HG02588 (cell line): ENCODE results near the gene MUTYH.

Experiments used
- ATAC-seq: cut with Tn5 transposase; IDR thresholded peaks from one replicate; pipeline ENCODE4 v1.9.1; 2021; ENCODE audit warnings: mild to moderate bottlenecking, moderate library complexity; ENCODE audit not compliant: unreplicated experiment

MUTYH gene

DNA sequence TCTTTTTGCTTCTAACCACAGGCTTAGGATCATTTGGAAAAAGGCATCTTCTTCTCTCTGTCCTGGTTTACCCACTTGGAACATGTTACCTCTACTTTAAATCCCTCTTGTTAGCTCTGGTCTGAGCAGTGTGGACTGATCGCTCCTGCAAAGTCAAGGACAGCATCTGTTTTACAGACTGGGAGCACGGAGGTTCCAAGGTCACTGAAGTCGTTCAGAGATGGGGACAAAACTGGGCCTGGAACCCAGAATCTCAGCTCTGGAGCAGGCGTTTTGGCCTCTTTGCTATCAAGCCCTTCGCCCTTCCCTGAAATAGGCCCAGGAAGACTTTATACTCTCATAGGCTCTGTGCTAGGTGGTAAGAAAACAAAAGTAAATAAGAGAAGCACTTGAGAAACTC, 11.3 kb upstream of the MUTYH start:
- no peak for ATAC-seq

DNA sequence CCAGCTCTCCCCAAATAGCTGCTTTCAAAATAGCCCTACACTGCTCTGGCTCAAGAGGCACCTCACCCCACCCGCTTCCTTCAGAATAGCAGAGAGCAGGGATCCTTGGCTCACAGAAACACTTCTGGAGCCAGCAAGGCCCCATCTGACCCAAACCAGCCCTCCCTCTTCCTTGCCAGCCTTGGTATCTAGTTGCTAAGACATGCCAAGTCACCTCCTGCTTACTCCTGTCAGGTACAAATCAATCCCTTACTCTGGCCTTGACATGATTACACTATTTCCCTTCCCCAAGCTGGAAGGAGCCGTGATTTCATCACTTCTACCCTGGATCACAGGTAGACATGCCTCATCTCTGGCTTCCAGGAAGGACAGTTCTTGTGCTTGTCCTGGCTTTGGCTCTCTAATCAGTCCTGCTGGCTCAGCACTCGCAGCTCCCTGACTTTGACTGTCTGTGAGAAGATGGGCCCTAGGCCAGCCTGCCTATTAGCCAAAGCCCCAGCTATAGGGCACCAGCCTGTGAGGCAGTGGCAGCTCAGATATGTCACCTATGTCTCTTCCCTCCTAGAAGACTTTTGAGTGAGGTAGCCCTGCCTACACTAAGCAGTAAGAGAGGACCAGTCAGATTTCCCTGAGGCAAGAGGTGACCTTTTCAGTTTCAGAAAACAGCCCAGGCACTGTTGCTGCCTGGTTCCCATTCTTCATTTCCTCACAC, 8.9 kb upstream of the MUTYH start:
- ATAC-seq: no peak

DNA sequence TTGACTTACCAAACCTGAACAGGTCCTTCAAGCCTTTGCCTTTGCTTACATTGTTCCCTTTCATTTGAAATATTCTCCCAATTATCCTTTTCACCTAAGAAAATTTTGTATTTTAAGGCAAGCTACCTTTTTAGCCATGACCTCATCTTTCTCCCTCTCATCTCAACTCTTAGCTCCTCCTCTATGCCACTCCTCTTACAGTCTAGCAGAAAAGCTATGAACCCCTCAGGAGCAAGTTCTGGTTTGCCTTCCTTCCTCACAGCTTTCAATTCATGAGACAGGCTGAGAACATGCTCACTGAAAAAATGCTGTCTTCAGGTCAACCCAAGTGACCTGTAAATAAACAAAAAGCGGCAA, 8.3 kb upstream of the MUTYH start:
- no peak for ATAC-seq

DNA sequence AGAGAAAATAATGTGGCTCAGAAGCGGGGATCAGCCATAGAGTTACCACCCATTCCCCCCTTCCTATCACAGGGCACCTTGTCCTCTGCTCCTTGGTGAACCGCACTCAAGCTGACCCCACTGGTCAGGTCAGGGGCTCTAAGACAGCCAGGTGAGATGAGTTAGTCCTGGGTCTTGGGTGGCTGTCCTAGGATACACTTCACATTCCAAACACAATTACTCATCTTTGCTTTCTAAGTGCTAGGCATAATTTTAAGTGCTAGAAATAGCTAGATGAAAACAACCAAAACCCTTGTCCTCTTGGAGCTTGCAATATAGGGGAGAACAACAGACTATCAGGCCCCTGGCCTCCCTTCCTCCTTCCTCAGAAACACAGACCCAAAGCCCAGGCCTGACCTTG, 7.8 kb upstream of the MUTYH start:
- no peak for ATAC-seq

DNA sequence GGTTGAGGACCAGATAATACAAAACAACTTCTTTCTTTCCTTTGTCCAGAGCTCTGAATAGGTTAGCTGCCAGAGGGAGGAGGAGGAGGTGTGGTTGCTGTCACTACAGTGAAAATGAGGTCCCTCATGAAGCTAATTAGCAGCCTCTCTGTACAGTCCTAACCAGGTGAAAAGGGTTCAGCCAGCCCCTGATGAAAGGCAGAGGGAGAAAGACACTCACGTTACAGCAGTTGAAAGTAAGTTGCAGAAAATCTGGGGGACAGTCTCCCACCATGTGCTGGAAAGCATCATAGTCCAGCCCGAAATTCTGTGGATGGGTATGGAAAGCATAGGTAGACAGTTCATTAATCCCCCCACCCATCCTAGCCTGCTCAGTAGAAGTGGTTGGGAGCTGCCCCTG, 6.2 kb upstream of the MUTYH start:
- ATAC-seq: no peak

DNA sequence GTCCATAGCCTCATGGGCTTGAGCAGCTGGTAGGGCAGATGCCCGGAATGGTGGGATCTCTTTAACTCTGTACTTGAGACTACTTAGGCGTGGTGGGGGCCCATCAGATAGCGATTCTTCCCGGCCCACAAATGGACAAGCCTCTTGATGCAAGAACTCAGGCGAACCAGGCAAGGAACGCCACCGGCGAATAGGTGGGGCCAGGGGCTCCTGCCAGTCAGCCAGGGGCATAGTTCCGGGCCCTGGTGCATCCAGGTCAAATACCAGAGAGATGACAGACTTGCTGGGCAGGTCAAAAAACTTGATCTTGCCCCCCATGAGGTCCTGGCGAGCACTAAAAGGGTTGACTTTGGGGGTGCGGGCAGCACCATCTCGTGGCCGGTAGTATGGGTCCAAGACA, 4.8 kb upstream of the MUTYH start:
- no peak for ATAC-seq

DNA sequence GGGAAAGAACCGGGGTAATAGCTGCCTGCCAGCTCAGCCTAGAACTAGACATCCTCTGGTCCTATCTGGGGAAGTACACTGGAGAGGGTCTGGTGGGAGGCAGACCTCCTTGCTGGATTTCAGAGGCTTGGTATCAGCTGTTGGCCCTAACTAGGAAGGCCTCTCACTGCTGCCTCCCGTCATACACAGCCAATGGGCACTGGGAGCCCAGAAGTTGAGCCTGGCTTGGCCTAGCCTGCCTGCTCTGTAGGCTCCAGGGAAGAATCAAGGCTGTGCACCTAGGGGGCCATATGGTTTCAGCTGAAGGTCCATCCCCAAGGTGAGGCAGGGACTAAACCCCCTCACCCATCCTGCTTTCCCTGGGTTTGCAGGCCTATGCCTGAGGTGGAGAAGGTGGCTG, 4.3 kb upstream of the MUTYH start:
- ATAC-seq: no peak

DNA sequence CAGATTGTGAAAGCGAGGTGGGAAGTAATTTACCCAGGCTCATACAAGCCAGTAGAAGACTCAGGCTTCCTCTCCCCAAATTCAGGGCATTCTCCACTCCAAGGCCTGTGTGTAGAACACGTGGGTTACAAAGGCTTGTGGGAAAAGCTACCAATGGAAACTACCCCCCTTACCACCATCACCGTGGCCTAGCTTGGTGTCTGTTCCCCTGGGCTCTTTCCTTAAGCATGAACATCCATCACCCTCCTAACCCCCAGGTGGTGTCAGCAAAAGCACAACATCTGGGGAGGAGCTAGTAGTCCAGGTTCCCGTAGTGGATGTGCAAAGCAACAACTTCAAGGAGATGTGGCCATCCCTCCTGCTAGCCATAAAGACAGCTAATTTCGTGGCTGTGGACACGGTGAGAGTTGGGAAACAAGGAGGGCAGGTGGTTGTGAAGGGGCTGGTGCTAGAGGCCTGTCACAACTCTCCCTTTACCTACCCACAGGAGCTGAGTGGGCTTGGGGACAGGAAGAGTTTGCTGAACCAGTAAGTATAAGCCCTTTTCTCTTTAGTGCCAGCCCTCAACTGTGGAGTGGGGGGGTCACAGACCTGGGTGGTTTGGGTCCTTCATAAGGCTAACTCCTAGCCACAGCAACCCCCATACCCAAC, 701 bp upstream of the MUTYH start:
- ATAC-seq: no peak

DNA sequence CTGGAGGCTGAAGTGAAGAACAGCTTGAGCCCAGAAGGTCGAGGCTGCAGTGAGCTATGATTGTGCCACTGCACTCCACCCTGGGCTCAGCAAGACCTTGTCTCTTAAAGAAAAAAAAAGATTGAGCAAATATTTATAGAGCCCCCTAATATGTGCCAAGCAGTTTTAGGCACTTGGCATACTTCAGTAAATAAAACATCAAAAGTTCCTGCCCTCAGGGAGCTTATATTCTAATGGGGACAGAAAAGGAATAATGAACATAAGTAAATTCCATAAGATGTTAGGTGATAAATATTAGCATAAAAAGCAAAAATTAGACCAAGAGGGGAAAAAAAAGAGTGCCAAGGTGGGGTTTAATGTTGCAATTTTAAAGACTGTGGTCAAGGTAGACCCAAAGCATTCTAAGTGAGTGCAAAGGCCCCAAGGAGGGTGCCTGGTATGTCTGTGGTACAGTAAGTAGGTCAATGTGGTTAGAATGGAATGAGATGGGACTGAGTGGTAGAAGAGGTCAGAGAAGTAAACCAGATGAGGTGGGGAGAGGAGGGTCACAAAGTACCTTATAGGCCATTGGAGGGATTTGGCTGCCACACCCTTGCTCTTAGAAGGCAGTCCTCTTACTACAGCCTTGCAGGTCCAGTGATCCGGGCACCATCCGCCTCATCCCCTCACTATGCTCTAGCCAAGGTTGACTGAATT, 2.5 kb downstream of the MUTYH start:
- ATAC-seq: no peak

DNA sequence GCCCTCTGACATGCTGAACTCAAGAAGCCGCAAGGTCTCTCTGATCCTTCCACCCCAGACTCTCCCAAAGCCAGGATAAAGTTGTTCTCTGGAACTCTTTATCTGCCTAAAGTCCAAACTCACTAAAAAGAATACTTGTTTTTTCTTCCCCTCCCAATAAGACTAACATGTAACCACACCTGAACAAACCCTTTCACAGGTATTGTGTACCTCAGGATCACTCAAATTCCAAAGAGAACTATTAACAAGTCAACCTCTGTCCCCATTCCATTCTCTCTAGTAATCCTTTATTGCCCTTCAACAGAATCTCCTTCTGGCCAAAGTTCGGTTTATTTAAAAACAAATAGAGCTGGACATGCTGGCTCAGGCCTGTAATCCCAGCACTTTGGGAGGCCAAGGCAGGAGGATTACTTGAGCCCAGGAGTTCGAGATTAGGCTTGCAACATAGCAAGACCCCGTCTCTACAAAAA, 4.3 kb downstream of the MUTYH start:
- ATAC-seq: no peak

DNA sequence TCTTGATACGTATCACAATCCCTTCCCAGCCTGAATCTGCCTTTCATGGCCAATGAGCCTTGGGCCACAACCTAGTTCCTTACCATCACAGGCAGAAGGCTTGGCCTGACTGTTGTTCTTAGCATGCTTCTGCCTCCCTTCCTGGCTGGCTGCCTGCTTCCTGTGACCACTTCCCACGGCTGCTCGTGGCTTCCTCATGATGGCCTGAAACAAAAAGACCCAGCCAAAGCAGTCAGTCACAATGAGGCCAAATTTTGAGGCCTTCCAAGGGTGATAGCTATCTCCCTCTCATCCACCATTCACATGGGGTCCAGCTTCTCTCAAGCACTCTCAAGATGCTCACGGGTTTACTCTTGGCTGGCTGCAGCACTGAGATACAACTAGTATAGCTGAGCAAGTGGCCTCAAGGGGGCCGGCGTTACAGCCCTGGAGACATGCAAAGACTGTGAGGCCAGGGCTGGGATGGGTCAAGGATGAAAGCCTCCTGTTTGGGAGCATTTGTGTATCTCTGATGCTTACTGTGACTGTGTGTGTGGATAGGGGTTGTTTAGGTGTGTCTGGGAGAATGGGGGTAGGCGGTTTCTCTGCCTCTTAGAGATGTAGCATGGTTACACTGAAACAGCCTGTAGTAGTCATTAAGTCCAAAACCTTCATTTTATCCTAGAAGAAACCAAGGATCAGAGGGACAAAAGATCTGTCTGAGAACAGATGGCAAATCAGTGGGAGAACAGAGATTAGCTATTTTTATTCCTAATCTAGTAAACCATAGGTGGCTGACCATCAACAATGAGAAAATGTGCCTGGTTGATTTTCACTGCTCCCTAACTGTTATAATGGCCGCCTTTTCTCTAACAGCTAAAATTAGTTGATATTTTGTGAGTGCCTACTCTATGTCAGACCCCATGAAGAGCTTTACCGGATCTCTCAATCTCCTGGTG, 5.7 kb downstream of the MUTYH start:
- no peak for ATAC-seq

DNA sequence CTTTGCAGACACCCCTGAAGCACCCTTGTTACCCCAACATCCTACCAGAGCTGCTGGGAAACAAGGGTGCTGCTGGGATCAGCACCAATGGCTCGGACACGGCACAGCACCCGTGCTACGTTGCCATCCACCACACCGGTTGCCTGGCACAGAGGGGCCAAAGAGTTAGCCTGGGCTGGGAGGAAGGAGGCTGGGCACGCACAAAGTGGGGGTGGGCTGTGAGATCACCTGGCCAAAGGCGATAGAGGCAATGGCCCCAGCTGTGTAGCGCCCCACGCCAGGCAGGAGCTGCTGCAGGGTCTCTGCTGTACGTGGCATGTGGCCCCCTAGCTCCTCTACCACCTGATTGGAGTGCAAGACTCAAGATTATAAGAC, 7.9 kb downstream of the MUTYH start:
- no peak for ATAC-seq

DNA sequence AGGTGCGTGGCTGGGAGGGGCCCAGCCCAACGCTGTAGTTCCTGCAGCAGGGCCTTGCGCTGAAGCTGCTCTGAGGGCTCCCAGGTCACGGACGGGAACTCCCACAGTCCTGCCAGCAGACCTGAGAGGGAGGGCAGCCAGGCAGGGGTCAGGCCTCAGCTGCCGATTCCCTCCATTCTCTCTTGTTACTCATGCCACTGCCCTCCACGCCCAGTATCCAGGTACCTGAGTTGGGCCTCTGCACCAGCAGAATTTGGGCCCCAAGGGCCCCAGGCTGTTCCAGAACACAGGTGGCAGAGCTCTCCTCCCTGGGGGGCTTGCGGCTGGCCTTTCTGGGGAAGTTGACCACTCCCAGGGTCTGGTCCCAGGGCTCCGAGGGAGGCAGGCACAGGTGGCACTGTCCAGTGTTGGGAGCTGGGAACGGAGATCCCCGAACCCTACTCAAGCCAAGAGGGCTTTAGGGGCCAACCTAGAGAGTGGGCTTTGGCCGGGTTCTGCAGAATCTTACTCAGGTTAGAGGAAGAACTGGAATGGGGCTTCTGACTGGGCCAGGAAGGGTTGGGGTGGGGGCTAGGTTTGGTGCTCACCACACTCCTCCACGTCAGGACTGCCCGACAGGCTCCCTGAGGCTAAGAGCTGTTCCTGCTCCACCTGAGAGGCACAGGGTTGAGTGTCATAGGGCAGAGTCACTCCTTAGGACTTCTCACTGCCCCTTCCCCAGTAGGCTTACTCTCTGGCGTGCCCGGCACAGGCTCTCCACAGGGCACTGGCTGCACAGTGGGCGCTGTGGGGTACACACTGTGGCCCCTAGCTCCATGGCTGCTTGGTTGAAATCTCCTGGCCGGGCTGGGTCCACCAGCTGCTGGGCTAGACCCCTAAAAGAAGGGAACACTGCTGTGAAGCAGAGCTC, 8.5 kb downstream of the MUTYH start:
- ATAC-seq: no peak

DNA sequence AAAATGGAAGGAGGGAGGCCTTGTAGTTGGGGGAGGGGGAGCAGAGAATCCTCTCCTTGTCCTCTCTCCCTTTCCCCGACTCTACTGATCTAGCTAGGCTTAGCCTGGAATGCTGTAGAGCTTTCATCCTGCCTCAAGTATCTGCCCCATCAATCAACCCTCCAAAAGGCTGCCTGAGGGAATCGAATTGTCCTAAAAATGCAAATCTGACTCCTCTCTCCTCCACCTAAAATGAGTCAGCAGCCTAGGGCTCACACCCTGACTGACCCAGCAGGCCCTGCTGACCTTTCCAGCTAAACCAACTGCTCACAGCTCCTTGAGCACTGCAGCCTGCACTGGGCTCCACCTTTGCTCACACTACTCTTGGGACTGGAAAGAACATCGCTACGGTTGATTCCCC, 10.8 kb downstream of the MUTYH start:
- no peak for ATAC-seq

DNA sequence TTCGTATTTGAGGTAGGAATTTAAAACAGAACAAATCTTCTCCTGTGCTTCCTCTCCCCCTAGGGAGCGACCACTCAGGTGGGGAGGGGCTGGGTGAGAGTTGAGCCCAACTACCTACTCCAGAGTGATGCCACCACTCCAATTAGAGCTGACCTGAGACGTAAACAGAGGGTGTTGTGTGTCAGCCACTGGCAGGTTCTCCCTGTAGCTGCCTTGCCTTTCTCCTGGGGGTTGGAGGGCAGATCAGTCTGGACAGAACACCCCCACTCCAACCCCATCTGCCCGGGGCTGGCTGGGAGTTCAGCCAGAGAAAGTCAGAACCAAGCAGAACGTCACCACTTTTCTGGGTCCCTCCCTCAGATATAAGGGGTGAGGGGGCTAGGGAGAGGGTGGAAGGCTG, 11.6 kb downstream of the MUTYH start:
- no peak for ATAC-seq

DNA sequence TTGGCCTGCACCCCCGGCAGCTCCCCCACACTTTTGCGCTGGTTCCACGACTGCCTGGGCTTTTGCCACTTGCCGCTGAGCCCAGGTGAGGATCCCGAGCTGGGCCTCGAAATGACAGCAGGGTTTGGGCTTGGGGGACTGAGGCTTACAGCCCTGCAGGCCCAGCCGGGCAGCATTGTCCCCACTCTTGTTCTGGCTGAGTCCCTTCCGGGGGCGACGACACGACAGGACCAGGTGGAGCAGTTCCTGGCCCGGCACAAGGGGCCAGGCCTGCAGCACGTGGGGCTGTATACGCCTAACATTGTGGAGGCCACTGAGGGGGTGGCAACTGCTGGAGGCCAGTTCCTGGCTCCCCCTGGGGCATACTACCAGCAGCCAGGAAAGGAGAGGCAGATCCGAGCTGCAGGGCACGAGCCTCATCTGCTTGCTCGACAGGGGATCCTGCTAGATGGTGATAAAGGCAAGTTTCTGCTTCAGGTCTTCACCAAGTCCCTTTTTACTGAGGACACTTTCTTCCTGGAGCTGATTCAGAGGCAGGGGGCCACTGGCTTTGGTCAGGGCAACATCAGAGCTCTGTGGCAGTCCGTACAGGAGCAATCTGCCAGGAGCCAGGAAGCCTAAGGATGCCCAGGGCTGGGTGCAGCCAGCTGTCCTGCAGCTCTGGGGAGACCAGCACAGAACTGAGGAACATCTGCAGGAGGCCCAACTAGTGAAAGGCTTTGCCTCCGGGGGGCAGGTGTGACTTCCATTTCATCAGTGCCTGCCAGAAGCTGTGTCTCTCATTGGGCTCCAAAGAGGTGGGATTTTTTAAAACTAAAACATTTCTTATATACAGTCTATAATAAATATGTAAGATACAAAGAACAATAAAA, 12.4 kb downstream of the MUTYH start:
- no peak for ATAC-seq

DNA sequence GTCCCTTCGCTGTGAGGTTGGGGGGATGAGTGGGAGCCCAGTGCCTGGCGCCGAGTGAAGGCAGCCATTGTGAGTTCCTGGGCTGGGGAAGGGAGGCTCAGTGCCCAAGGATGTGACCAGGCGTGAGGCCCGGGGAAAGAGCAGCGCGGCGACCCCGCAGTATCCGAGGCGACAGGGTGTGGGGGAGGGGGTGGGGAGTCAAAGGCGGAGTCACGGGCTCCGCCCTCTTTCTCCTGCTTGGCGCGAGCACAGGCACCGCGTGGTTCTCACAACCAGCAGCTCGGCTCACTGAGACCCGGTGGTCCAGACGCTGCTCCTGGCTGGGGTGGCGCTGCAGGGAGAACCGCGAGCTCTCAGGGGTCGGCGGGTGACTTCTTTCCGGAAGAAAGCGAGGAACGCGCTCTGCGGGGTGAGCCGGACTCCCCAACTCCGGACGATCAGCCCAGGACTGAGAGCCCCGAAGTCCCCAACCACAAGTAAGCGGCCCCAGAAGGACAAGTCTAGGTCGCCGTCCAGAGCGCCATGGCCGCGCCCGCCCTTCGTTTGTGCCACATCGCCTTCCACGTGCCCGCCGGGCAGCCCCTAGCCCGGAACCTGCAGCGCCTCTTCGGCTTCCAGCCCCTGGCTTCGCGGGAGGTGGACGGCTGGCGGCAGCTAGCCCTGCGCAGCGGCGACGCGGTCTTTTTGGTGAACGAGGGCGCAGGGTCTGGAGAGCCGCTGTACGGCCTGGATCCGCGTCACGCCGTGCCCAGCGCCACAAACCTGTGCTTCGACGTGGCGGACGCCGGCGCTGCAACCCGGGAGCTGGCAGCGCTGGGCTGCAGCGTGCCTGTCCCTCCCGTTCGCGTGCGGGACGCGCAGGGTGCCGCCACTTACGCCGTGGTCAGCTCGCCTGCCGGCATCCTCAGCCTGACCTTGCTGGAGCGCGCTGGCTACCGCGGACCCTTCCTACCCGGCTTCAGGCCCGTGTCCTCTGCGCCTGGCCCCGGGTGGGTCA, 13.3 kb downstream of the MUTYH start, which contains the start of gene HPDL:
Gene HPDL, plus strand, starts transcription at position 269 of the 997 bp plus-strand sequence. Its CDS starts 254 bp downstream, at position 523.
- ATAC-seq: no peak
